ENCODE measurements around the gene ESRRB.

ESRRB gene

DNA sequence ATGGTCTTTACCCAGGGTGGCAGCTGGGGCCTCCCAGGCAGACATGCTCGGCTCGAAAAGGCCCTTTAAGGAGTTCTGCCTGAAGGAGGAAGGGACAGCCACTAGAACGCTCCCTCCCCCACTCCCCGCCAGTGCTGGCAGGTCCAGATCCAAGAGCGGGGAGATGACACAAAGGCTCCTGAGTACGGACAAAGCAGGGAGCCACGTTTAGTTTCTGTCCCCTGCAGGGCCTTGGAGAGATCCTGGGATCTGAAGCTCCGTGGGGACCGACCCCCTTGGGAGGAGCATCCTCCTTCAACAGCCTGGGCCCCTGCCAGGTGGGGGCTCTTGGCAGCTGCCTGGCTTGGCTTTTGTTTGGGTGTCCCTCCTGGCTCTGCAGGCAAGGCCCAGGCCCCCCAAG lies 89.7 kb downstream of the ESRRB start:
- DNase-seq (ENCODE audit: low read depth in 2 of 2): no peak
- no peak for TF ChIP-seq CTCF (IDR thresholded peaks at IDR 0.05; ENCODE audit: low read depth, low read length)
- H3K4me3 ChIP-seq (replicated peaks in 1 of 2; ENCODE audit: low read depth in 2 of 2, low read length in 2 of 2): no peak overlapping the region

DNA sequence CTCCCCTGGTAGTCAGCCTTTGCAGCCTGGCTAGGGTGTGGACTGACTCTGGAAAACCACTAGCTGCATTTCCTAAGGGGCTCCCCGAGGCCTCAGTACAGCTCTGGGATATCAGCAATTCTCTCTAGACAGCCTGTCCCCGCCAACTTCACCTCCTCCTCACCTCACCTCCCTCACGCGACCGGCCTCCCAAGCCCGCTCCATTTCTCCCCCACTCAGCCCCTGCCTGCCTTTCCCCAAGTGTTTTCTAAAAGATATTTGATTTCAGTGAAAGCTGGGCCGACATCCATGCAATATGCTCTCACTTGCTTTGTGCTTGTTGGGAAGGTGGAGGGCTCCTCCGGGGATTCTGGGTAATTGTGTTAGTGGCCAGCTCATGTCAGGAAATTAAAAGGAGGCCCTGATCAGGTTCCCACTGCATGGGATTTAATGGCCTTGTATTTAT lies 91.8 kb downstream of the ESRRB start:
- H3K4me3 ChIP-seq (replicated peaks in 1 of 2; ENCODE audit: low read depth in 2 of 2, low read length in 2 of 2): no peak overlapping the region
- TF ChIP-seq CTCF (IDR thresholded peaks at IDR 0.05; ENCODE audit: low read depth, low read length): no peak
- no peak for DNase-seq (ENCODE audit: low read depth in 2 of 2)

DNA sequence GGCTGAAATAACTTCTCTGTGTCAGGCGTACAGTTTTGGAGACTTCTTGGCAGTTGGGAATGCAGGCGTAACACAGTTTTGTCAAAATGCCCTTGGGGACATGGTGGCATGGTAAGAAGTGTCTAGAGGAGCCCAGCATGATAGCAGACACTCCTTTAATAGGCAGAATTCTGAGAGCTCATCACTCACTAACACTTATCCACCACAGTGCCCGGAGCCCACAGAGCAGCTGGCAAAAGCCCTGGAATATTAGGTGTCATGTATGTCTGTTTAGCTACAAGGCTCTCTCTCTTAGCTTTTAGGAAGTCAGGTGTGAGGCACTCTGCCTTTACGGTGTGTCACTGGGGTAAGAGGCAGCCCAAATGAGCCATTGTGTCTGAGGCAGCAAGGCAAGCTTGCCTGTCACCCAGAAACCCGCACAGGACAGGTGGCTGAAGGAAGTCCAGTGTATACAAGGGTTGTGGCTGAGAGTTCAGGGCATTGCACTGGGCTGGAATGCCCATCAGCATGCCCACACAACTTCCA lies 96.3 kb downstream of the ESRRB start:
- no peak for DNase-seq (ENCODE audit: low read depth in 2 of 2)
- no peak for TF ChIP-seq CTCF (IDR thresholded peaks at IDR 0.05; ENCODE audit: low read depth, low read length)

DNA sequence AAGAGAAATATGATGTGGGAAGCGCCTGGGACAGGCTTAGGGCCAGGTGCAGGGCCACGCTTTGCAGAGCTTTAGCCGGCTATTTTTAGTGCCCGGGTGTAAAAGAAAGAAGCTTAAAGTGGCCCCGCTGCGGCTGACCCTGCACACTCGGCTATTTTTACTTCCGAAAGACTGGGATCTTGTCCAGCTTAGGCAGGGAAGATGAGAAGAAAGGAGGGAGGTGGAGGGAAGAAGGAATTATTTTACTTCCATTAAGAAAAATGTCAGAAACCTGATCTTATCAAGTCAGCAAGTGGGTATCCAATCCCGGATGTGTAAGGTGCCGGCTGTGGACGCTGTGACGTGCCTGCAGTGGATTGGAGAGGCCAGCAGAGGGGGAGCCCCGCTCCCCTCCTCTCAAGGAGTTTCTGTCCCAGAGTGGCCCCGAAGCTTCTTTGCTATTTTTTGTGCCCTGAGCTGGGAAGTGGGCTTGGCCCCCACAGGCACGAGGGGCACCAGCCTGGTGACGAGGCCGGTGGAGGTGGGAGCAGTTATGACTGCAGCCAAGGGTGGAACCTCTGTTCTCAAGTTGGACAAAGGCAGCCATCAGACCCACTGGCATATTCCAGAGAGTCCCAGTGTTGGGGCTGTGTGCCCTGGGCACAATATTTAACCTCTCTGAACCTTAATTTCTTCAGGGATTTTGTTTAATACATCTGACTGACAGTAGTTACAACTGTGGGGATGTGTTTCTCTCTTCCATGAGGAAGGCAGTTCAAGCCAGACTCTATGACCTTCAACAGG lies 97.7 kb downstream of the ESRRB start:
- no peak overlapping the region for H3K4me3 ChIP-seq (replicated peaks in 1 of 2; ENCODE audit: low read depth in 2 of 2, low read length in 2 of 2)
- peak; percentile 4 to 11 for DNase-seq (ENCODE audit: low read depth in 2 of 2)
- no peak for TF ChIP-seq CTCF (IDR thresholded peaks at IDR 0.05; ENCODE audit: low read depth, low read length)

More for the DNA sequence above, 96.3 kb downstream of the ESRRB start:
- H3K4me3 ChIP-seq (replicated peaks in 1 of 2; ENCODE audit: low read depth in 2 of 2, low read length in 2 of 2): no peak overlapping the region

DNA sequence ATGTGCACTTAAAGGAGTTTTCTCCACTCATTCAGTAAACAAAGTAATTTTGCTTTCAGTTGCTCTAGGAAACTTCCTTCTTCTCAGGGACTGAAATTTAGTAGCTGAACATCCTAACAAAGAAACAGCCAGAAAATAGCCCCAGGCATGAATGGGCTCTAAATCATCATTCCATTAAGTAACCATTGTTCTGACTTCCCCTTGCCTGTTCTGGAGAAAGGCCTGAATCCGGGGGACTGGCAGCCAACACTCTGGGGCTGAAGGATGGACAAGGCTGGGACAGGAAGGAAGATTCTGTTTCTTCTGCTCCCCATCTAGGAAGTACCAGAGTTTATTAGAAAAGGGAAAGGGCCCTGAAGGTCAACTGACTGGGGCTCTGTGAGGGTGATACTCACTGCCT lies 104.5 kb downstream of the ESRRB start:
- no peak for TF ChIP-seq CTCF (IDR thresholded peaks at IDR 0.05; ENCODE audit: low read depth, low read length)
- no peak for DNase-seq (ENCODE audit: low read depth in 2 of 2)

GRCh38 chr14:76484355-76484754 lies 108.4 kb downstream of the ESRRB start:
- no peak overlapping the region for H3K4me3 ChIP-seq (replicated peaks in 1 of 2; ENCODE audit: low read depth in 2 of 2, low read length in 2 of 2)
- no peak for DNase-seq (ENCODE audit: low read depth in 2 of 2)
- no peak for TF ChIP-seq CTCF (IDR thresholded peaks at IDR 0.05; ENCODE audit: low read depth, low read length)

More for the DNA sequence above, 104.5 kb downstream of the ESRRB start:
- no peak overlapping the region for H3K4me3 ChIP-seq (replicated peaks in 1 of 2; ENCODE audit: low read depth in 2 of 2, low read length in 2 of 2)

All from cardiac fibroblast (primary cell).